ENCODE results near the gene HIBADH.

Gene HIBADH

GRCh38 chr7:27662490-27663205 is at the start of gene HIBADH:
TSS of gene HIBADH (minus strand) at chr7:27662883. CDS start at chr7:27662788, 95 bp downstream.
- peak; percentile 93 to 96 for DNase-seq (ENCODE audit: low read depth in 2 of 2)

- DNase-seq (ENCODE audit: low read depth in 2 of 2) = no peak
Measured at GRCh38 chr7:27712217-27712616, 49.5 kb upstream of the HIBADH start.

- DNase-seq (ENCODE audit: low read depth in 2 of 2) = no peak
Measured at GRCh38 chr7:27709137-27710075, 46.7 kb upstream of the HIBADH start.

- no peak for DNase-seq (ENCODE audit: low read depth in 2 of 2)
Measured at GRCh38 chr7:27708485-27708884, 45.8 kb upstream of the HIBADH start.

GRCh38 chr7:27705200-27705594 is 42.5 kb upstream of the HIBADH start:
- no peak for DNase-seq (ENCODE audit: low read depth in 2 of 2)

GRCh38 chr7:27704422-27705199 is 41.9 kb upstream of the HIBADH start:
- DNase-seq (ENCODE audit: low read depth in 2 of 2) = no peak

DNA sequence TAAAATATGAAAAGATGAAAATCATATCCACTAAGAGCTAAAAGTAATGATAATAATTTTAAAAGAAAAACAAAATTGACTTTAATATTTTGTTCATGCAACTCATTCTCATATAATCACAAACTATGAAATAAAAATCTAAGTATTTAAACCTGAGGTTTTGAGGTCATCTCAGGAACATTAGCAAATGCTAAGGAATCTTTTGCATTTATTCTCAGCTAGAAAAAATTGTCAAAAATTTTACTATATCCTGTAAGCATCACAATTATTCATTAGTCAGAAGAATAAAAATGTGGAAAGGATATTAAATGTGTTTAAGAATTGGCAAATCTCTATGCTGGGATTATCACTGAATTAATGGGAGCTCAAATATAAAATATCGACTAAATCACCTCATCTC is 40.5 kb upstream of the HIBADH start:
- DNase-seq (ENCODE audit: low read depth in 2 of 2) = no peak

DNA sequence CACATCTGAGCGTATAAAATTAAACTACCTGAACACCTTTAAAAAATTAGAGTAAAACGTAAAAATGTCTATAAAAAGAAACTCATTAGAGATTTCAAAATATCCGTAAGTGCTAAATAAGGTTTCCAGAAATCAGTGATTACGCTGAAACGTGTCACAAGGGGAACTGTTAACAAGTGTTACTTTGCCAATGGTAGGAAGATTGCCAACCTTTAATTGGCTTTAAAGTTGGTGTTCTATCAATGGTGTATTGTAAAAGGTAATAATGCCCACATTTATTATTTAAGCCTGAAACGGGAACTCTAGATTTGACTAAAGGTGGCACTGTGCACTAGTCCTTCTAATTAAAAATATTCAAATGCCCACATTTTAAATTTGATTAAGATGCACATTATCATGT is 37.8 kb upstream of the HIBADH start:
- DNase-seq (ENCODE audit: low read depth in 2 of 2) = no peak

GRCh38 chr7:27699751-27700150 is 37.1 kb upstream of the HIBADH start:
- DNase-seq (ENCODE audit: low read depth in 2 of 2) = no peak

GRCh38 chr7:27697861-27698430 is 35.3 kb upstream of the HIBADH start:
- DNase-seq (ENCODE audit: low read depth in 2 of 2) = no peak

DNA sequence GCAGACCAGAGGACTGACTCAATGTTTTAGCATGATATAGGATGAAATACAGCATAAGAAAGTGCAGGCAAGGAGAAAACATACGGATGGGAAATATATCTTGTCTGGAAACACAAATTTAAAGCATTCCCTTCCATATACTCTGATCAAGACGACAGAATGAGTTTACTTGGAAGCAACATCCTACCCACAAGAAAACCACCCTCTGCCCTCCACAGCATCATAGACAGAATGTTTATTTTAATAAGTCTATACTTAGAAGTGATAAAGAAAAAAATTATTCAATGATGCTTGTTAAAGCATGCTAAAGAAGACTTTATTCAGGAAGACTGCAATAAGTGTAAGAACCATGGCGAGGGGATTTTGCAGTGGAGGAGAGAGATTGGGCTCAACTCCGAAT is 32.4 kb upstream of the HIBADH start:
- DNase-seq (ENCODE audit: low read depth in 2 of 2) = no peak

DNA sequence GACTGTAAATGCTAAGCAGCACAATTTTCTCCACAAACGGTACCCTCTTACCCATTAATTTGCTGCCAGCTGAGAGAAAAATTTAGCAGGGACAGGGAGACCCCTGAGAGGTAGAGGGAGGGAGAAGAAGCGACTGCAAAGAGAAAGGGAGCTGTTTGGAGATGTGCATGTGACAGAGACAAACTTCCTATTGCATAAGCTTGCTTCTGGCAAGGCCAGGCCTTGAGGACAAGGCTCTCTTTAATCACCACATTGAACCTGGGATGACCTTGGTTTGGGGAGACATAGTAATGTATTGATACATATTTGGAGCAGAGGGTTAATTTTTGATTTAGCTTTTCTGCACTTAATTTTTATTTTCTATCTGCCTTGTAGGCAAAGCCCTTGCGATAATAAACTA is 31.1 kb upstream of the HIBADH start:
- DNase-seq (ENCODE audit: low read depth in 2 of 2) = no peak

GRCh38 chr7:27690649-27691048 is 28.0 kb upstream of the HIBADH start:
- no peak for DNase-seq (ENCODE audit: low read depth in 2 of 2)

- no peak for DNase-seq (ENCODE audit: low read depth in 2 of 2)
Measured at GRCh38 chr7:27689591-27690164, 27.0 kb upstream of the HIBADH start.

DNA sequence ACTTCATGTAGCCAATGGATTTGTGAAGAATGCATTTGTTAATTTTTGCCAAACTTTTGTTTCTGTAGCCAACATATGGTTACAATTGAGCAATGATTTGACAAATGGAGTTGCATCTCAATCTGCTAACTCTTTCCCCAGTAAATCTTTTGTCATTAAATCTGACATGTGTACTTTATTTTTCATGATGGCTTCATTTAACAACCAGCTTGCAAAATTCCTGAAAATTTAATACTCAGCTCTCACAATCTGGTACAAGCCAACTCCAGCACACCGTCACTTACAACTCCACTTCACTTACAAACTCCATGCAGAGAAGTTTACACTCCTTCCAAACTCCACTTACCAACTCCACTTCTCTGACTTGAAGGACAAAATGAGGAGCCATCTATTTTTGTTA is 26.5 kb upstream of the HIBADH start:
- no peak for DNase-seq (ENCODE audit: low read depth in 2 of 2)

GRCh38 chr7:27688646-27689045 is 26.0 kb upstream of the HIBADH start:
- DNase-seq (ENCODE audit: low read depth in 2 of 2) = no peak

GRCh38 chr7:27688056-27688455 is 25.4 kb upstream of the HIBADH start:
- DNase-seq (ENCODE audit: low read depth in 2 of 2) = no peak

- DNase-seq (ENCODE audit: low read depth in 2 of 2) = no peak
Measured at GRCh38 chr7:27686315-27686714, 23.6 kb upstream of the HIBADH start.

DNA sequence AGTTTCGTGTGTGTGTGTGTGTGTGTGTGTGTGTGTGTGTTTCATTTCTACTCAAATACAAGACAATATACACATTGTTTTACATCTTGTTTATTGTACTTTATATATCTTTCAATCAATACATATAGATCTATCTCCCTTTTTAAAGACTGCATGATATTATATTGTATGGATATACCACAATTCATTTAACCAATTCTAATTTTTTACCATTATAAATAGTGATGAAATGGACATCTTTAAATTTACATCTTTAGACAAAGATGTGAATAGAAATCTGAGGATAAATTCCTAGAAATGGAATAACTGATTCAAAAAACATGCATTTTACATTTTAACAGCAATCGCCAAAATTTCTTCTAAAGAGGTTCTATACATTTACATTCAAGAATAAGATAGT is 23.2 kb upstream of the HIBADH start:
- no peak for DNase-seq (ENCODE audit: low read depth in 2 of 2)

- DNase-seq (ENCODE audit: low read depth in 2 of 2) = no peak
Measured at GRCh38 chr7:27685209-27685608, 22.5 kb upstream of the HIBADH start.

DNA sequence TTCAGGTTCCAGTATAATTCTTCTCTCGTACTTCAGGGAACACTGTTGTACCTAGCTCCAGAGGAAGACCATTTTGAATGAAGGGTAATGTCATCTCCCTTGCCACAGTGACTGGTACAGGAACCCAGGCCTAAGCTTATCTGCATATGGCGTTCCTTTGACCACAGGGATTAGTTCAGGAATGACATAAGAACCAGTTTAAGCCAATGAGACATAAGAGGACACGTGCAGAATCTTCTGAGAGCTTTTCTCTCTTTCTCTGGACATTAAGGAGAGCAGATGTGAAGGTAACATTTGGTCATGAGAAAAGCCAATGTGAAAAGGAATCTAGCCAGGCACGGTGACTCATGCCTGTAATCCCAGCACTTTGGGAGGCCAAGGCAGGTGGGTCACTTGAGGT is 21.8 kb upstream of the HIBADH start:
- DNase-seq (ENCODE audit: low read depth in 2 of 2) = no peak

DNA sequence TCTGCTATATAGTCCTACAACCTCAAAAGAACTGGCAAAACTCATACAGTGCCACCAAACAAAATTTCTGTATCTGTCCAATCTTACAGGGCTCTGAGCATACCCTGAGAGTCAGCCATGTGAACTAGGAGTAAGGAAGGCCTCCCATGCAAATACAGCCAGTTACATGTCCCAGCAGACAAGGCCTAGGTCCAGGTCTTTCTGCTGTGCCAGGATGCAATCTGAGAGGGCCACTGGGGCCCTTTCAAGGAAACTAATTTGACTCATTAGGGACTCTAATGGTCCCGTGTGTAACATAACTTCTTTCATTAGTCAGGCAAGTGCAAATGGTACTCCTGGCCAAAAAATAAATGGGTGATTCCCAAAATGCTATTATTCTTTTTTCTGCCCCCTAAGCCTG is 17.9 kb upstream of the HIBADH start:
- no peak for DNase-seq (ENCODE audit: low read depth in 2 of 2)

All from stimulated activated CD8-positive, alpha-beta memory T cell treated with anti-CD3 and anti-CD28 coated beads, Interleukin-15, amount 100 ng/mL, for 4 hours (primary cell).